B cell (primary cell): ENCODE results near the gene POMP. TPM values are rescaled to one million over a fixed set of nuclear protein-coding genes. Genes with fewer than 3 reads are reported as not detected.

Source experiments
- ATAC-seq: fragments of 200-7000 bp; cut with Tn5 transposase; one replicate; pipeline ENCODE4 v1.10.0; 2021; ENCODE audit warnings: low read depth, mild to moderate bottlenecking, moderate number of reproducible peaks, moderate library complexity
- CTCF ChIA-PET: fragments of 350-600 bp; sonication (Branson Sonifier 250); formaldehyde crosslinking; loops from one replicate; lab custom pipeline; 2021; ENCODE audit warnings: antibody characterized with exemption, inconsistent platforms; lab: Charles Lee
- POLR2A ChIA-PET: fragments of 350-600 bp; sonication (Branson Sonifier 250); formaldehyde crosslinking; loops from one replicate; lab custom pipeline; 2021; ENCODE audit warnings: antibody characterized with exemption; lab: Charles Lee
- DNase-seq: peaks from one replicate; pipeline ENCODE4 v3.0.0; 2013
- H2AFZ ChIP-seq: 2 replicates; pipeline ENCODE4 v1.6.1; 2012; ENCODE audit warnings: mild to moderate bottlenecking, low read depth, low read length; ENCODE audit not compliant: insufficient read depth, poor library complexity, severe bottlenecking
- H3K27ac ChIP-seq, 2 donors: 1 replicate in 1 of 2; 2 replicates in 1 of 2; pipeline ENCODE4 v1.5.1; 2012 to 2013; ENCODE audit warnings: low read length in 2 of 2, mild to moderate bottlenecking in 2 of 2, moderate library complexity in 1 of 2
- H3K27me3 ChIP-seq, 4 experiments: fragments of 200-600 bp in 1 of 4; sonication (generic) in 1 of 4; replicated peaks in 1 of 4; 1 replicate in 2 of 4; 2 replicates in 2 of 4; pipeline versions ENCODE4 v1.6.1 to v1.7.0; 2013 to 2016; ENCODE audit warnings: low read length in 3 of 4, mild to moderate bottlenecking in 2 of 4, mixed read lengths in 1 of 4, moderate library complexity in 1 of 4; ENCODE audit not compliant: insufficient read depth in 4 of 4, control insufficient read depth in 3 of 4; ENCODE audit errors: control extremely low read depth in 1 of 4
- H3K36me3 ChIP-seq, 2 experiments: replicated peaks in 1 of 2; 1 replicate in 1 of 2; 2 replicates in 1 of 2; pipeline versions ENCODE4 v1.6.1 to v1.7.1; 2013; ENCODE audit warnings: low read length in 1 of 2; ENCODE audit not compliant: insufficient read depth in 2 of 2, control insufficient read depth in 1 of 2; ENCODE audit errors: control extremely low read depth in 1 of 2, extremely low read depth in 1 of 2
- H3K4me1 ChIP-seq, 2 donors: fragments of 200-600 bp in 1 of 2; sonication (generic) in 1 of 2; 1 replicate in 1 of 2; 2 replicates in 1 of 2; pipeline versions ENCODE4 v1.5.1 to v1.6.1; 2013 to 2017; ENCODE audit warnings: low read length in 2 of 2; ENCODE audit not compliant: control insufficient read depth in 2 of 2, insufficient read depth in 2 of 2
- H3K4me2 ChIP-seq: replicated peaks from 2 replicates; pipeline ENCODE3; 2012; ENCODE audit warnings: mild to moderate bottlenecking, low read depth, low read length; ENCODE audit not compliant: poor library complexity, severe bottlenecking
- H3K4me3 ChIP-seq, 5 experiments: fragments of 200-600 bp in 1 of 5; sonication (generic) in 1 of 5; 1 replicate in 3 of 5; 2 replicates in 2 of 5; pipeline versions ENCODE4 v1.5.1 to v1.7.0; 2011 to 2016; ENCODE audit warnings: low read length in 4 of 5, mild to moderate bottlenecking in 4 of 5, low read depth in 2 of 5, control low read depth in 1 of 5, moderate library complexity in 1 of 5; ENCODE audit not compliant: insufficient read depth in 1 of 5; ENCODE audit errors: control extremely low read depth in 1 of 5, extremely low read depth in 1 of 5
- H3K79me2 ChIP-seq: fragments of 200-600 bp; sonication (generic); one replicate; pipeline ENCODE4 v1.6.0; 2016; ENCODE audit warnings: low read length; ENCODE audit not compliant: control insufficient read depth, insufficient read depth
- H3K9ac ChIP-seq: fragments of 200-600 bp; sonication (generic); 2 replicates; pipeline ENCODE4 v1.6.1; 2017; ENCODE audit warnings: mild to moderate bottlenecking, low read length, moderate library complexity
- H3K9me3 ChIP-seq, 3 donors: one replicate each; pipeline versions ENCODE4 v1.6.1 to v1.7.1; 2013; ENCODE audit warnings: low read length in 2 of 3; ENCODE audit not compliant: control insufficient read depth in 2 of 3, insufficient read depth in 1 of 3; ENCODE audit errors: control extremely low read depth in 1 of 3
- H4K20me1 ChIP-seq: 2 replicates; pipeline ENCODE4 v1.6.0; 2012; ENCODE audit warnings: mild to moderate bottlenecking, low read length; ENCODE audit not compliant: insufficient read depth, control insufficient read depth, poor library complexity, severe bottlenecking
- H3K27ac Mint-ChIP-seq: one replicate; pipeline ENCODE4 v1.8.0; 2021; ENCODE audit warnings: mixed read lengths
- H3K27me3 Mint-ChIP-seq: one replicate; pipeline ENCODE4 v1.8.0; 2021; ENCODE audit warnings: mixed read lengths
- H3K4me1 Mint-ChIP-seq: one replicate; pipeline ENCODE4 v1.8.0; 2021; ENCODE audit warnings: mixed read lengths
- H3K4me3 Mint-ChIP-seq: one replicate; pipeline ENCODE4 v1.8.0; 2021; ENCODE audit warnings: mixed read lengths
- H3K9me3 Mint-ChIP-seq: one replicate; pipeline ENCODE4 v1.8.0; 2022; ENCODE audit warnings: mixed read lengths; ENCODE audit not compliant: insufficient read depth
- EZH2 ChIP-seq: IDR thresholded peaks from 2 replicates; pipeline ENCODE4 v1.6.1; 2012; ENCODE audit warnings: borderline replicate concordance, low read depth, mild to moderate bottlenecking, moderate library complexity, low read length; ENCODE audit not compliant: insufficient read depth, poor library complexity, severe bottlenecking
- WGBS: methylation state at CpG from one replicate; pipeline ENCODE4 v1.1.5; 2013; ENCODE audit warnings: missing lambda C conversion rate; ENCODE audit not compliant: insufficient coverage; 5-methylcytosine and 5-hydroxymethylcytosine counted together
- intact Hi-C: fragments of 100-400 bp; cut with micrococcal nuclease; formaldehyde crosslinking; loops from one replicate; pipeline ENCODE4 v1.10.0; 2022
- polyA plus RNA-seq: library from polyadenylated mRNA; depleted of rRNA; stranded (reverse); fragments of >200 nt; gene quantifications from 2 replicates; pipeline ENCODE4 v1.2.3, GENCODE V29; 2012
- total RNA-seq, 2 donors: library from RNA; stranded (reverse); fragments of 120-200 nt in 1 of 2; gene quantifications; 1 replicate in 1 of 2; 2 replicates in 1 of 2; pipeline versions ENCODE4 v1.2.3 to v1.2.4, GENCODE V29; 2013 to 2022
- TF ChIP-seq, protein P1 (sequence below): fragments of 200-600 bp; IDR thresholded peaks from one replicate; pipeline ENCODE4 v1.8.0; 2022; ENCODE audit warnings: antibody characterized with exemption, mild to moderate bottlenecking

The POMP gene
- total and polyA plus RNA-seq, 2 donors (not counting 1 experiment from before 2014, with no cell fraction given), result 14.0 to 28.7 TPM

DNA sequence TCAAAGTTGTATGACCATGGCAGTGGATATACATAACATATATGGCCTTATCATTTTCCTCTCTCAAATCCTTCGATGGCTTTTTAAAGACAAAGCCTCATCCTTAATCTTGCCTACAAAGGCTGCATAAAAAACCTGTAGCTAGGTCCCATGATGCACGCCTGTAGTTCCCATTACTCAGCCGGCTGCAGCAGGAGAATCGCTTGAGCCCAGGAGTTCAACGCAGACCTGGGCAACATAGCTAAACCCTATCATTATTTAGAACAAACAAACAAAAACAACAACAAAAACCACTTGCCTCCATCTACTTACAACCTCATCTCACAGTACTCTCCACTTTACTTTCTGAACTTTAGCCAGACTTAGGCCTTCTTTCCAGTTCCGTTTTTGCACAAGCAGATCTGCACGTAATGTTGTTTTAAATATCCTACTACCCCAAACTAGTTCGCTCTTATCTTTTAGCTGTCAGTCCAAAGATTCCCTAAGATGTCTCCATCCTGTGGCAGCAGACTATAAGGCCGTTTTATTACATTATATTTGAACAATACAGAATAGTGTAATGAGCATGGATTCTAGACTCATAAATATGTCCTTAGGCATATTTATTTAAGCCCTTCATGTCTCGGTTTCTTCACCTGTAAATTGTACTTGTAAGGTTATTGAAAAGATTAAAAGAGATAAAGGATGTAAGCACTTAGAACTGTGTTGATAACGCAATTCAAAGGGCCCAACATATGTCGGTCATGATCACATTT lies 969 bp upstream of the POMP start:
- H2AFZ ChIP-seq, result peak overlapping the region; percentile 73
- H3K4me3 ChIP-seq, result peak overlapping the region; percentile 78 to 97 (median 89)
- ChIA-PET CTCF (interaction anchor here (0.6 to 3.1 kb wide), 3 partner anchors 21 to 334 kb away, joined by 4 to 15 read pairs (median 13); no protein-coding TSS in a partner anchor), POLR2A (interaction anchor here (0.8 kb wide), 1 partner anchor 60 kb away, joined by 3 read pairs; the partner anchor contains the start of gene SLC46A3)
- TF ChIP-seq EZH2, result no peak
- TF ChIP-seq, protein P1, sequence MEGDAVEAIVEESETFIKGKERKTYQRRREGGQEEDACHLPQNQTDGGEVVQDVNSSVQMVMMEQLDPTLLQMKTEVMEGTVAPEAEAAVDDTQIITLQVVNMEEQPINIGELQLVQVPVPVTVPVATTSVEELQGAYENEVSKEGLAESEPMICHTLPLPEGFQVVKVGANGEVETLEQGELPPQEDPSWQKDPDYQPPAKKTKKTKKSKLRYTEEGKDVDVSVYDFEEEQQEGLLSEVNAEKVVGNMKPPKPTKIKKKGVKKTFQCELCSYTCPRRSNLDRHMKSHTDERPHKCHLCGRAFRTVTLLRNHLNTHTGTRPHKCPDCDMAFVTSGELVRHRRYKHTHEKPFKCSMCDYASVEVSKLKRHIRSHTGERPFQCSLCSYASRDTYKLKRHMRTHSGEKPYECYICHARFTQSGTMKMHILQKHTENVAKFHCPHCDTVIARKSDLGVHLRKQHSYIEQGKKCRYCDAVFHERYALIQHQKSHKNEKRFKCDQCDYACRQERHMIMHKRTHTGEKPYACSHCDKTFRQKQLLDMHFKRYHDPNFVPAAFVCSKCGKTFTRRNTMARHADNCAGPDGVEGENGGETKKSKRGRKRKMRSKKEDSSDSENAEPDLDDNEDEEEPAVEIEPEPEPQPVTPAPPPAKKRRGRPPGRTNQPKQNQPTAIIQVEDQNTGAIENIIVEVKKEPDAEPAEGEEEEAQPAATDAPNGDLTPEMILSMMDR, result no peak
- ATAC-seq (no peak), DNase-seq (peak; percentile 64)
- peak overlapping the region; percentile 97 for H3K4me3 Mint-ChIP-seq
- WGBS, result 38% methylated on average over 5 of the region's 12 CpGs
- peaks cover 3 to 21% of the 10 kb centered on the region in 2 experiments for H3K36me3 ChIP-seq
- peaks cover 100% of the 10 kb centered on the region for H3K79me2 ChIP-seq
- H3K9me3 Mint-ChIP-seq, result no peaks in the 10 kb centered on the region
- intact Hi-C loops, result loop anchor here (1.0 to 5.0 kb wide), 6 partner anchors 21 to 1207 kb away; partner anchors contain the start of genes LNX2, MTIF3 and POLR1D
- H3K4me2 ChIP-seq, result peak overlapping the region; percentile 88
- peak overlapping the region; percentile 91 for H3K9ac ChIP-seq
- H3K9me3 ChIP-seq, result no peaks in the 10 kb centered on the region
- H3K27ac Mint-ChIP-seq, result peak overlapping the region; percentile 98
- H3K27ac ChIP-seq, result peak overlapping the region; percentile 86 to 93
- no peaks in the 10 kb centered on the region for H3K27me3 Mint-ChIP-seq
- H3K4me1 ChIP-seq, result peaks cover 44% of the 10 kb centered on the region in 2 donors
- no peaks in the 10 kb centered on the region for H3K27me3 ChIP-seq
- peaks cover 61% of the 10 kb centered on the region for H3K4me1 Mint-ChIP-seq
- H4K20me1 ChIP-seq, result peaks cover 13% of the 10 kb centered on the region

DNA sequence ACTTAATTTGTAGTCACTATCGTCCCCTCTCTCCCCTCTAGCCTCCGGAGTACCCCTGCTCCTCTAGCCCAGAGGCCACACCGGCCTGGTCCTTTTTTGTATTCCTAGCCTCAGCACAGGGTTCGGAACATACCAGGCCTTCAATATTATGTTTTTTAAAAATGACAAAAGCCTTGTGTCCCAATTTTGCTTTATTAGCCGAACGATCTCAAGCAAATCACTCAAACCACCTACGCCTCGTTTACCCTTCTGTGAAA lies 463 bp upstream of the POMP start:
- Mint-ChIP-seq H3K27me3 (no peaks in the 10 kb centered on the region), H3K4me3 (peak overlapping the region; percentile 97), H3K9me3 (no peaks in the 10 kb centered on the region), H3K27ac (peak overlapping the region; percentile 98), H3K4me1 (peaks cover 61% of the 10 kb centered on the region)
- Histone ChIP-seq H3K36me3 (peaks cover 5 to 24% of the 10 kb centered on the region in 2 experiments), H3K4me1 (peaks cover 44% of the 10 kb centered on the region in 2 donors), H2AFZ (peak overlapping the region; percentile 73), H4K20me1 (peaks cover 13% of the 10 kb centered on the region), H3K27ac (peak overlapping the region; percentile 86 to 93), H3K79me2 (peaks cover 97% of the 10 kb centered on the region), H3K9me3 (no peaks in the 10 kb centered on the region), H3K9ac (peak overlapping the region; percentile 91), H3K4me3 (peak overlapping the region; percentile 78 to 97 (median 89)), H3K27me3 (no peaks in the 10 kb centered on the region), H3K4me2 (peak overlapping the region; percentile 88)
- ChIA-PET POLR2A (interaction anchor here (0.6 to 0.8 kb wide), 2 partner anchors 13 to 60 kb away, joined by 3 read pairs; partner anchors contain the start of gene SLC46A3), CTCF (interaction anchor here (0.6 to 3.1 kb wide), 5 partner anchors 22 to 335 kb away, joined by 3 to 15 read pairs (median 4); no protein-coding TSS in a partner anchor)
- ATAC-seq (peak; percentile 7), DNase-seq (no peak)
- intact Hi-C loops, result loop anchor here (1.0 to 5.0 kb wide), 6 partner anchors 21 to 1208 kb away; partner anchors contain the start of genes LNX2, MTIF3 and POLR1D
- 5% methylated on average over 4 of the region's 8 CpGs for WGBS
- TF ChIP-seq, protein P1, result no peak
- TF ChIP-seq EZH2, result no peak
